Neural cell (in vitro differentiated cells): ENCODE data around the gene TFE3. TPM values are rescaled to one million over a fixed set of nuclear protein-coding genes. Genes with fewer than 3 reads are reported as not detected.

ENCODE experiments used
- H2AFZ ChIP-seq: fragments of 200-600, 300-800 bp; sonication (generic), shearing (Covaris generic); 2 replicates; pipeline ENCODE4 v1.6.0; 2014; ENCODE audit warnings: low read depth, mild to moderate bottlenecking, antibody characterized with exemption, low read length, moderate library complexity
- H3F3A ChIP-seq: fragments of 200-600 bp; shearing (Covaris generic); 2 replicates; pipeline ENCODE4 v1.6.1; 2016; ENCODE audit warnings: mild to moderate bottlenecking, moderate library complexity, mixed read lengths, antibody characterized with exemption, low read length; ENCODE audit not compliant: insufficient read depth, poor library complexity, severe bottlenecking
- H3K27ac ChIP-seq: fragments of 200-600, 300-800 bp; sonication (generic), shearing (Covaris generic); 2 replicates; pipeline ENCODE4 v1.5.1; 2014; ENCODE audit warnings: mild to moderate bottlenecking, low read length, moderate library complexity
- H3K27me3 ChIP-seq: fragments of 300-800, 200-600 bp; sonication (generic), shearing (Covaris generic); 2 replicates; pipeline ENCODE4 v1.6.0; 2014; ENCODE audit warnings: mild to moderate bottlenecking, low read depth, low read length, moderate library complexity; ENCODE audit not compliant: insufficient read depth
- H3K36me3 ChIP-seq: fragments of 300-800, 200-600 bp; sonication (generic), shearing (Covaris generic); 2 replicates; pipeline ENCODE4 v1.5.1; 2014; ENCODE audit warnings: mild to moderate bottlenecking, antibody characterized with exemption, low read length, moderate library complexity; ENCODE audit not compliant: insufficient read depth
- H3K4me2 ChIP-seq: fragments of 300-800, 200-600 bp; sonication (generic), shearing (Covaris generic); 2 replicates; pipeline ENCODE4 v1.6.0; 2014; ENCODE audit warnings: mild to moderate bottlenecking, low read length
- H3K4me3 ChIP-seq: fragments of 300-800, 200-600 bp; sonication (generic), shearing (Covaris generic); 2 replicates; pipeline ENCODE4 v1.5.1; 2014; ENCODE audit warnings: mild to moderate bottlenecking, low read length, moderate library complexity
- H3K79me2 ChIP-seq: fragments of 200-600 bp; shearing (Covaris generic); replicated peaks from 2 replicates; pipeline ENCODE4 v1.6.0; 2014; ENCODE audit warnings: mild to moderate bottlenecking, low read length, moderate library complexity; ENCODE audit not compliant: insufficient read depth
- H3K9ac ChIP-seq: fragments of 300-800, 200-600 bp; sonication (generic), shearing (Covaris generic); 2 replicates; pipeline ENCODE4 v1.6.1; 2016; ENCODE audit warnings: mild to moderate bottlenecking, low read length, mixed read lengths
- H3K9me2 ChIP-seq: fragments of 200-600 bp; shearing (Covaris generic); 2 replicates; pipeline ENCODE4 v1.6.1; 2016; ENCODE audit warnings: mild to moderate bottlenecking, low read length, mixed read lengths; ENCODE audit not compliant: insufficient read depth
- H3K9me3 ChIP-seq: fragments of 200-600, 300-800 bp; sonication (generic), shearing (Covaris generic); 2 replicates; pipeline ENCODE4 v1.6.1; 2016; ENCODE audit warnings: mild to moderate bottlenecking, mixed run types, low read length, moderate library complexity, mixed read lengths
- H4K20me1 ChIP-seq: fragments of 200-600 bp; shearing (Covaris generic); 2 replicates; pipeline ENCODE4 v1.6.1; 2016; ENCODE audit warnings: mild to moderate bottlenecking, mixed run types; ENCODE audit not compliant: insufficient read depth
- CTCF ChIP-seq: fragments of 450-650 bp; IDR thresholded peaks from 2 replicates; pipeline ENCODE4 v1.5.1; 2014; ENCODE audit warnings: antibody characterized with exemption, mild to moderate bottlenecking, moderate library complexity; ENCODE audit not compliant: poor library complexity, severe bottlenecking
- MXI1 ChIP-seq: fragments of 450-650 bp; conservative IDR thresholded peaks from 2 replicates; pipeline ENCODE4 v1.6.1; 2014; ENCODE audit warnings: antibody characterized with exemption, mild to moderate bottlenecking; ENCODE audit not compliant: poor library complexity, severe bottlenecking
- POLR2AphosphoS5 ChIP-seq: IDR thresholded peaks from 2 replicates; pipeline ENCODE4 v1.6.1; 2012
- RAD21 ChIP-seq: fragments of 450-650 bp; conservative IDR thresholded peaks from 2 replicates; pipeline ENCODE4 v1.6.1; 2014; ENCODE audit warnings: antibody characterized with exemption, mild to moderate bottlenecking, moderate library complexity
- REST ChIP-seq: IDR thresholded peaks from 2 replicates; pipeline ENCODE4 v1.6.1; 2012; ENCODE audit warnings: borderline replicate concordance
- polyA plus RNA-seq: library from polyadenylated mRNA; depleted of rRNA; stranded (reverse); fragments of >200 nt; gene quantifications from 2 replicates; pipeline ENCODE4 v1.2.3, GENCODE V29; 2014

The TFE3 gene
- polyA plus RNA-seq, 1 donor from 2014 or later: 8.9 TPM

- TF ChIP-seq RAD21 (peak; percentile 11), POLR2AphosphoS5 (peak; percentile 88), CTCF (no peak), MXI1 (peak; percentile 71)
These were observed 30.7 kb upstream of the TFE3 start, which contains the start of gene PRAF2 for GRCh38 chrX:49073601-49074575. TSS of gene PRAF2 (minus strand) at chrX:49074002. CDS start at chrX:49073987, 15 bp downstream.

GRCh38 chrX:49072712-49073095, 29.5 kb upstream of the TFE3 start:
- Histone ChIP-seq H3K4me3 (peak overlapping the region; percentile 85), H3K9ac (peak overlapping the region; percentile 87), H3F3A (no peaks in the 10 kb centered on the region), H3K27ac (no peak overlapping the region), H3K79me2 (no peaks in the 10 kb centered on the region), H3K36me3 (no peaks in the 10 kb centered on the region), H3K27me3 (no peaks in the 10 kb centered on the region), H2AFZ (no peak overlapping the region), H4K20me1 (no peaks in the 10 kb centered on the region), H3K9me3 (no peaks in the 10 kb centered on the region), H3K4me2 (no peak overlapping the region), H3K9me2 (no peaks in the 10 kb centered on the region)
- TF ChIP-seq RAD21 (no peak), REST (no peak)

More at GRCh38 chrX:49073601-49074575, 30.7 kb upstream of the TFE3 start, which contains the start of gene PRAF2:
- H3K4me2 ChIP-seq: peak within 1 kb of the TSS; percentile 68
- no peak within 1 kb of the TSS for H2AFZ ChIP-seq
- H3K36me3 ChIP-seq: no peaks in the 10 kb centered on the region
- no peaks in the 10 kb centered on the region for H3K27me3 ChIP-seq
- H3K4me3 ChIP-seq: peak within 1 kb of the TSS; percentile 85
- H3F3A ChIP-seq: no peaks in the 10 kb centered on the region
- H3K9me2 ChIP-seq: no peaks in the 10 kb centered on the region
- no peaks in the 10 kb centered on the region for H3K9me3 ChIP-seq
- H3K9ac ChIP-seq: peak within 1 kb of the TSS; percentile 87
- peak within 1 kb of the TSS; percentile 85 for H3K27ac ChIP-seq
- H3K79me2 ChIP-seq: no peaks in the 10 kb centered on the region
- no peaks in the 10 kb centered on the region for H4K20me1 ChIP-seq
